Activated CD4-positive, alpha-beta T cell treated with anti-CD3 and anti-CD28 coated beads, Interleukin-2, amount 50 U/mL, for 24 hours (primary cell): ENCODE measurements around the gene NPEPL1.
"Not testable (repeated sequence)": the region's sequence is repeated elsewhere in the genome, so short reads cannot be mapped to it uniquely, and the experiment has no call there.

Source experiments
- DNase-seq, 2 donors: peaks; one replicate each; pipeline ENCODE4 v3.0.0-alpha.2; 2020; ENCODE audit warnings: low read depth in 1 of 2, low spot score in 1 of 2

NPEPL1 gene

GRCh38 chr20:58756450-58756775 is 63.8 kb downstream of the NPEPL1 start:
- DNase-seq = no peak

GRCh38 chr20:58757647-58758046 is 65.0 kb downstream of the NPEPL1 start:
- not testable (repeated sequence) for DNase-seq

- no peak for DNase-seq
These were observed 67.3 kb downstream of the NPEPL1 start for GRCh38 chr20:58759947-58760346.

GRCh38 chr20:58760856-58761255 is 68.3 kb downstream of the NPEPL1 start:
- no peak for DNase-seq

DNA sequence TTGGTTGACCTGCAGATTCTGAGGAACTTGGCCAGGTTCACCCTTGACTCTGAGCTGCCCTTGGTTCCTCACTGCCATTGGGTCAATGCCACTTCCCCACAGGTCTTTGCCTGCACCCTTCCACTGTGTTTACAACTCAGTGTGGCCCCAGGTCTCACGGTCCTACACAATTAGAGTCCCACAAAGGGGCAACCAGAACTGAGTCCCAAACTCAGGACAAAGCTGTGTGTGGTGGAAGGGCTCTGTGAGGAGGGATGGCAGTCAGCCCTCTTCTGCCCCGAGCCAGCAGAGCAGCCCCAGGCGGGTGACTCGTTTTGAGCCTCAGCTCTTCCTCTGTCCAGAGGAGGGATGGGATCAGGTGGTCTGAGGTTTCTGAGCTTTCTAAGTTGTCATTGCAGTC is 69.5 kb downstream of the NPEPL1 start:
- no peak for DNase-seq

- DNase-seq = no peak
These were observed 70.5 kb downstream of the NPEPL1 start for GRCh38 chr20:58763076-58763475.
